Measurements from ENCODE around the gene PHACTR1.

Gene PHACTR1

DNA sequence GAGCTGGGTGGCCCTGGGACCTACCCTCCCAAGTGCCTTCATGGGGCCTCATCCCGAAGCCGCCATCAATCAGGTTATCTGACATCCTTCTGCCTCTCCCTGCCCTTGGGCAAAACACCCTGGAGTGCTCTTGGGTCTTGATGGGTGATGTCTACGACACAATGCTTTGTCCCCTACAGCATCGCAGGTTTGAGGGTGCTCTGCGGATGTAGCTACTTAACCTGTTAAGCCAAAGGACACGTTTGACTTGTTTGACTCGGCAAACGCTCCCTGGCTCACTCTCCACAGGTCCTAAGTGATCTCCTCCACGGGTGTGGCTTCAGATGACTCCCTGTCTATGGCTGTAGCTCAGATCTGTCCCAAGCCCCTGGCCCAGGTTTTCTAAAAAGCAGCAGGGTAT is 576.2 kb downstream of the PHACTR1 start:
- CTCF ChIA-PET, result no interaction called here
- no peak for DNase-seq (ENCODE audit: low read depth, low spot score)
- TF ChIP-seq CTCF (IDR thresholded peaks at IDR 0.05; ENCODE audit: insufficient read depth, low read length, missing control alignments), result no peak
- POLR2A ChIA-PET, result interaction anchor here (0.8 kb wide), 1 partner anchor 10 kb away, joined by 3 read pairs; no protein-coding TSS in a partner anchor
- no peak overlapping the region for H3K4me3 ChIP-seq (ENCODE audit: low read depth, low read length)

DNA sequence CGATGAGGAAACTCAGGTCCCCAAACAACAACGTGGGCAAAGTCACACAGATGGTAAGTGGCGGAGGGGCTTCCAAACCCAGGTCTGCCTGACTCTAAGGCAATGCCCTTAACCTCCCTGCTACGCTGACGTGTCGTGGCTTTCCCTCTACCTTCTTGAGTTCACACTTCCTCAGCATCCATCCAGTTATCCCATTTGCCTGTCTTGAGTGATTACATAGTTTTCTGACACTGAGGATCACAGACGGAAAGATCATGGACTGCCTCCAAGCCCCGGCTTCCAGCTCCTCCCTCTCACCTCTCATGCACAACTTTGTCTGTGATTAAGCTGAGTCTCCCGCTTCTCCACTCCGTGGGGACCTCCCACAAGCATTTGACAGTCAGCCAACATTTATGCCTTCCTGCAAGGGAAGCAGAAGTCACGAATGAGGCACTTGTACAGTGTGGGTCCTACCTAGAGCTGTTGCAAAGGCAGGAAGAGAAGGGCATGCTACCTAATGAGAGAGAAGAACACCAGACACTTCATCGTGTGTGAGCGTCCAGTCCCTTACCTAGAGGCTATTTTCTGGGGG is 578.0 kb downstream of the PHACTR1 start:
- ChIA-PET CTCF (no interaction called here), POLR2A (no interaction called here)
- DNase-seq (ENCODE audit: low read depth, low spot score), result no peak
- no peak for TF ChIP-seq CTCF (IDR thresholded peaks at IDR 0.05; ENCODE audit: insufficient read depth, low read length, missing control alignments)
- H3K4me3 ChIP-seq (ENCODE audit: low read depth, low read length), result no peak overlapping the region

DNA sequence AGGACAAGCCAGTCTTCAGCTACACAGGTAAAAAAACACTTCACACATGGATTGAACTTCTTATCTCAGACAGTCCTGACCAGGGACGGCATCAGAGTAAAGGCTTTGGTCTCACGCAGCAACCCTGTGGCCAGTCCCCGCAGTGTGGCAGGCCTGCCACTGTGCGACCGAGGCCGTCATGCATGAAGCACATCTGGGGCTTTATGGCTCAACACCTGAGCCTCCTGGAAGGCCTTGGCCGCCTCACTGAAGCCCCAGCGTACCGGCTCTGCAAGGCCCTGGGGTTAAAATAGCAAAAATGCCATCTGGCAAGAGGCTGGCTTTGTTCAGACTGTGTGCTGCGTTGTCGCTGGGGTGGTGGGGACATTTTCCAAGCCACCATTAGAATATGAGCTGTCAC is 579.0 kb downstream of the PHACTR1 start:
- ChIA-PET CTCF (no interaction called here), POLR2A (no interaction called here)
- DNase-seq (ENCODE audit: low read depth, low spot score), result no peak
- H3K4me3 ChIP-seq (ENCODE audit: low read depth, low read length), result no peak overlapping the region
- no peak for TF ChIP-seq CTCF (IDR thresholded peaks at IDR 0.05; ENCODE audit: insufficient read depth, low read length, missing control alignments)

DNA sequence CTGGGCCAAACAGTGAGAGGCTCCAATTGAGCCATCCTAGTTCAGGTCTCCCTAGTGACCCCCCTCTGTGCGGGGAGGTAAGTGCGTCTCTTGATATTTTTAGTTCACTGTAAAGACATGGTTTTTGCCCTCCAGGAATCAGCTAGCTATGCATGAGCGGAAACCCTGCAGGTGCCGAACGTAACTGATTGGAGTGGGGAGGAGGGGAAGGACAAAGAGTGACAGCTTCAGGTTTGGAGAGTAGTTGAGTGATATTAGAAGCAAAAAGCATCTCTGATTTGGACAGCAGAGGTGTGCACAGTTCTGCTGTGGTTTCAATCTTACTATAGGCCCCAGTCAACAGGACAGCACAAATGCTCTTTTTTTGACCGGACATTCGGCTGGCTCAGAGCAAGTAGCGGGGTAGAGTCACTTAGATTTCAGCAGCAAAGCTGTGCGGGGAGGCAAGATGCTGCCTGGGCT is 580.0 kb downstream of the PHACTR1 start:
- DNase-seq (ENCODE audit: low read depth, low spot score), result no peak
- CTCF ChIA-PET, result interaction anchor here (0.6 kb wide), 1 partner anchor 228 kb away, joined by 4 read pairs; no protein-coding TSS in a partner anchor
- no peak for TF ChIP-seq CTCF (IDR thresholded peaks at IDR 0.05; ENCODE audit: insufficient read depth, low read length, missing control alignments)
- H3K4me3 ChIP-seq (ENCODE audit: low read depth, low read length), result no peak overlapping the region
- POLR2A ChIA-PET, result no interaction called here

- CTCF ChIA-PET, result interaction anchor here (0.6 kb wide), 1 partner anchor 227 kb away, joined by 4 read pairs; no protein-coding TSS in a partner anchor
Observed at GRCh38 chr6:13297391-13297790, 580.8 kb downstream of the PHACTR1 start.

GRCh38 chr6:13298446-13298845 is 581.9 kb downstream of the PHACTR1 start:
- no peak overlapping the region for H3K4me3 ChIP-seq (ENCODE audit: low read depth, low read length)
- DNase-seq (ENCODE audit: low read depth, low spot score), result no peak
- no peak for TF ChIP-seq CTCF (IDR thresholded peaks at IDR 0.05; ENCODE audit: insufficient read depth, low read length, missing control alignments)
- POLR2A ChIA-PET, result no interaction called here
- CTCF ChIA-PET, result no interaction called here

More at GRCh38 chr6:13297391-13297790, 580.8 kb downstream of the PHACTR1 start:
- H3K4me3 ChIP-seq (ENCODE audit: low read depth, low read length), result no peak overlapping the region
- DNase-seq (ENCODE audit: low read depth, low spot score), result no peak
- TF ChIP-seq CTCF (IDR thresholded peaks at IDR 0.05; ENCODE audit: insufficient read depth, low read length, missing control alignments), result no peak
- POLR2A ChIA-PET, result no interaction called here
